HEK293 (cell line): Measurements from ENCODE around the gene LPCAT1.
A peak's percentile ranks its signal among the peaks of the same experiment; 100 is the strongest.

Source experiments
- CTCF ChIA-PET: fragments of 350-600 bp; formaldehyde crosslinking; extraction: SDS; loops from one replicate; lab custom pipeline; 2021; ENCODE audit warnings: antibody characterized with exemption; lab: Yijun Ruan, JAX
- POLR2A ChIA-PET: fragments of 300-600 bp; formaldehyde crosslinking; extraction: SDS; loops from one replicate; lab custom pipeline; 2020; ENCODE audit warnings: antibody characterized with exemption, inconsistent platforms; lab: Yijun Ruan, JAX
- H3K27ac ChIP-seq: fragments of 200-500 bp; sonication (Bioruptor generic); 2 replicates; pipeline ENCODE4 v1.5.1; 2014; ENCODE audit warnings: low read depth, low read length, control low read depth, inconsistent platforms; ENCODE audit errors: extremely low read depth
- H3K36me3 ChIP-seq, 2 experiments: fragments of 200-500 bp in 1 of 2; sonication (Bioruptor generic) in 1 of 2; 1 replicate in 1 of 2; 2 replicates in 1 of 2; pipeline ENCODE4 v1.5.1; 2014 to 2017; ENCODE audit warnings: inconsistent platforms in 2 of 2, low read length in 2 of 2; ENCODE audit not compliant: control insufficient read depth in 2 of 2, insufficient read depth in 1 of 2
- H3K4me1 ChIP-seq: fragments of 200-500 bp; sonication (Bioruptor generic); 2 replicates; pipeline ENCODE4 v1.5.1; 2014; ENCODE audit warnings: mild to moderate bottlenecking, low read length, inconsistent platforms; ENCODE audit not compliant: control insufficient read depth, insufficient read depth
- H3K4me3 ChIP-seq: 2 replicates; pipeline ENCODE4 v1.5.1; 2011; ENCODE audit warnings: low read depth, mild to moderate bottlenecking, control low read depth, low read length, moderate library complexity
- H3K9me3 ChIP-seq: fragments of 200-500 bp; sonication (Bioruptor generic); 2 replicates; pipeline ENCODE4 v1.5.1; 2014; ENCODE audit warnings: low read depth, low read length, inconsistent platforms; ENCODE audit not compliant: control insufficient read depth, insufficient read depth
- BCL11A ChIP-seq: fragments of 450-650 bp; formaldehyde crosslinking; IDR thresholded peaks from 2 replicates; pipeline ENCODE4 v1.5.1; 2016; ENCODE audit warnings: low read depth, missing biosample characterization, missing genetic modification characterization
- BCL6B ChIP-seq: fragments of 450-650 bp; formaldehyde crosslinking; IDR thresholded peaks from 2 replicates; pipeline ENCODE4 v1.5.1; 2017; ENCODE audit warnings: missing biosample characterization, missing genetic modification characterization
- GLIS1 ChIP-seq: fragments of 450-650 bp; formaldehyde crosslinking; IDR thresholded peaks from 2 replicates; pipeline ENCODE4 v1.5.1; 2016; ENCODE audit warnings: missing biosample characterization, missing genetic modification characterization
- GLIS2 ChIP-seq: fragments of 450-650 bp; formaldehyde crosslinking; IDR thresholded peaks from 2 replicates; pipeline ENCODE4 v1.5.1; 2016; ENCODE audit warnings: missing biosample characterization, missing genetic modification characterization
- KLF1 ChIP-seq: fragments of 450-650 bp; formaldehyde crosslinking; IDR thresholded peaks from 2 replicates; pipeline ENCODE4 v1.5.1; 2016; ENCODE audit warnings: missing biosample characterization, missing genetic modification characterization
- KLF9 ChIP-seq: fragments of 450-650 bp; formaldehyde crosslinking; IDR thresholded peaks from 2 replicates; pipeline ENCODE4 v1.5.1; 2016; ENCODE audit warnings: missing biosample characterization, missing genetic modification characterization, low read depth
- MYNN ChIP-seq: fragments of 450-650 bp; formaldehyde crosslinking; IDR thresholded peaks from 2 replicates; pipeline ENCODE4 v1.5.1; 2016; ENCODE audit warnings: missing biosample characterization, missing genetic modification characterization, borderline replicate concordance
- OSR2 ChIP-seq: fragments of 450-650 bp; formaldehyde crosslinking; IDR thresholded peaks from 2 replicates; pipeline ENCODE4 v1.5.1; 2016; ENCODE audit warnings: missing biosample characterization, missing genetic modification characterization
- PRDM6 ChIP-seq: fragments of 450-650 bp; formaldehyde crosslinking; IDR thresholded peaks from 2 replicates; pipeline ENCODE4 v1.5.1; 2017; ENCODE audit warnings: missing biosample characterization, missing genetic modification characterization
- SCRT1 ChIP-seq: fragments of 450-650 bp; formaldehyde crosslinking; IDR thresholded peaks from 2 replicates; pipeline ENCODE4 v1.5.1; 2016; ENCODE audit warnings: missing biosample characterization, missing genetic modification characterization, borderline replicate concordance
- SCRT2 ChIP-seq: fragments of 450-650 bp; formaldehyde crosslinking; IDR thresholded peaks from 2 replicates; pipeline ENCODE4 v1.5.1; 2016; ENCODE audit warnings: missing biosample characterization, missing genetic modification characterization
- SETDB1 ChIP-seq: IDR thresholded peaks from one replicate; pipeline ENCODE4 v1.6.1; 2017; ENCODE audit warnings: mild to moderate bottlenecking, low read length, moderate library complexity, mixed read lengths; ENCODE audit not compliant: insufficient read length
- YY2 ChIP-seq: fragments of 450-650 bp; formaldehyde crosslinking; IDR thresholded peaks from 2 replicates; pipeline ENCODE4 v1.5.1; 2016; ENCODE audit warnings: missing biosample characterization, missing genetic modification characterization
- ZFHX2 ChIP-seq: fragments of 450-650 bp; formaldehyde crosslinking; conservative IDR thresholded peaks from 2 replicates; pipeline ENCODE4 v1.5.1; 2016; ENCODE audit warnings: missing biosample characterization, missing genetic modification characterization
- ZNF121 ChIP-seq: fragments of 450-650 bp; formaldehyde crosslinking; IDR thresholded peaks from 2 replicates; pipeline ENCODE4 v1.5.1; 2016; ENCODE audit warnings: missing biosample characterization, missing genetic modification characterization
- ZNF155 ChIP-seq: fragments of 450-650 bp; formaldehyde crosslinking; IDR thresholded peaks from 2 replicates; pipeline ENCODE4 v1.5.1; 2016; ENCODE audit warnings: missing biosample characterization, missing genetic modification characterization
- ZNF19 ChIP-seq: fragments of 450-650 bp; formaldehyde crosslinking; IDR thresholded peaks from 2 replicates; pipeline ENCODE4; 2016; ENCODE audit warnings: missing biosample characterization, missing genetic modification characterization, low read depth
- ZNF24 ChIP-seq: fragments of 450-650 bp; formaldehyde crosslinking; IDR thresholded peaks from 2 replicates; pipeline ENCODE4 v1.5.1; 2016; ENCODE audit warnings: missing biosample characterization, missing genetic modification characterization
- ZNF350 ChIP-seq: fragments of 450-650 bp; formaldehyde crosslinking; IDR thresholded peaks from 2 replicates; pipeline ENCODE4 v1.5.0; 2017; ENCODE audit warnings: missing biosample characterization, mild to moderate bottlenecking, missing genetic modification characterization
- ZNF404 ChIP-seq: fragments of 450-650 bp; formaldehyde crosslinking; IDR thresholded peaks from 2 replicates; pipeline ENCODE4 v1.5.1; 2017; ENCODE audit warnings: missing biosample characterization, missing genetic modification characterization
- ZNF48 ChIP-seq: fragments of 450-650 bp; formaldehyde crosslinking; IDR thresholded peaks from 2 replicates; pipeline ENCODE4 v1.5.1; 2016; ENCODE audit warnings: missing biosample characterization, missing genetic modification characterization
- ZNF510 ChIP-seq: fragments of 450-650 bp; formaldehyde crosslinking; IDR thresholded peaks from 2 replicates; pipeline ENCODE4 v1.5.1; 2018; ENCODE audit warnings: mild to moderate bottlenecking, missing genetic modification characterization, missing biosample characterization; ENCODE audit not compliant: insufficient replicate concordance
- ZNF629 ChIP-seq: fragments of 450-650 bp; formaldehyde crosslinking; IDR thresholded peaks from 2 replicates; pipeline ENCODE4 v1.5.1; 2017; ENCODE audit warnings: missing biosample characterization, missing genetic modification characterization
- ZNF639 ChIP-seq: fragments of 450-650 bp; formaldehyde crosslinking; IDR thresholded peaks from 2 replicates; pipeline ENCODE4 v1.5.1; 2016; ENCODE audit warnings: missing biosample characterization, missing genetic modification characterization
- ZNF660 ChIP-seq: fragments of 450-650 bp; IDR thresholded peaks from 2 replicates; pipeline ENCODE4 v1.5.1; 2018; ENCODE audit warnings: missing biosample characterization, mild to moderate bottlenecking, missing genetic modification characterization
- ZNF701 ChIP-seq: fragments of 450-650 bp; formaldehyde crosslinking; IDR thresholded peaks from 2 replicates; pipeline ENCODE4 v1.5.1; 2016; ENCODE audit warnings: missing biosample characterization, missing genetic modification characterization
- ZNF768 ChIP-seq: fragments of 450-650 bp; formaldehyde crosslinking; IDR thresholded peaks from 2 replicates; pipeline ENCODE4 v1.5.1; 2018; ENCODE audit warnings: missing biosample characterization, mild to moderate bottlenecking, missing genetic modification characterization
- ZNF776 ChIP-seq: fragments of 450-650 bp; formaldehyde crosslinking; IDR thresholded peaks from 2 replicates; pipeline ENCODE4 v1.5.0; 2017; ENCODE audit warnings: missing biosample characterization, missing genetic modification characterization, borderline replicate concordance
- ZNF792 ChIP-seq: fragments of 450-650 bp; formaldehyde crosslinking; IDR thresholded peaks from 2 replicates; pipeline ENCODE4 v1.5.1; 2016; ENCODE audit warnings: missing biosample characterization, missing genetic modification characterization
- ZSCAN18 ChIP-seq: fragments of 450-650 bp; formaldehyde crosslinking; IDR thresholded peaks from 2 replicates; pipeline ENCODE4 v1.5.1; 2016; ENCODE audit warnings: missing biosample characterization, missing genetic modification characterization
- ZSCAN4 ChIP-seq: fragments of 450-650 bp; formaldehyde crosslinking; IDR thresholded peaks from 2 replicates; pipeline ENCODE4 v1.5.1; 2017; ENCODE audit warnings: missing biosample characterization, missing genetic modification characterization

LPCAT1 gene

GRCh38 chr5:1502046-1502736, 21.6 kb downstream of the LPCAT1 start (continued):
- TF ChIP-seq GLIS1 (tag by site-specific recombination), result no peak
- TF ChIP-seq ZFHX2 (tag by site-specific recombination), result no peak
- no peak for TF ChIP-seq ZNF350
- no peak for TF ChIP-seq ZNF660 (tag by site-specific recombination)
- no peak for TF ChIP-seq ZNF768 (tag by site-specific recombination)
- TF ChIP-seq ZNF629 (tag by site-specific recombination), result no peak
- no peak for TF ChIP-seq BCL6B (tag by site-specific recombination)
- no peak for TF ChIP-seq ZNF510
- peak; percentile 73 for TF ChIP-seq KLF9
- no peak for TF ChIP-seq ZNF24 (tag by site-specific recombination)
- no peak for TF ChIP-seq ZNF776 (tag by site-specific recombination)
- no peak for TF ChIP-seq SETDB1
- no peak for TF ChIP-seq ZSCAN18 (tag by site-specific recombination)
- no peak for TF ChIP-seq ZNF792 (tag by site-specific recombination)
- TF ChIP-seq ZNF19 (tag by site-specific recombination), result no peak
- TF ChIP-seq KLF1 (tag by site-specific recombination), result peak; percentile 70
- no peak for TF ChIP-seq ZSCAN4 (tag by site-specific recombination)
- no peak for TF ChIP-seq ZNF121 (tag by site-specific recombination)
- TF ChIP-seq ZNF404 (tag by site-specific recombination), result no peak

GRCh38 chr5:1501372-1502045, 22.3 kb downstream of the LPCAT1 start:
- ChIA-PET CTCF (interaction anchor here (1.0 kb wide), 1 partner anchor 154 kb away, joined by 3 read pairs; no protein-coding TSS in a partner anchor), POLR2A (interaction anchor here (0.7 to 1.2 kb wide), 2 partner anchors 22 to 157 kb away, joined by 3 to 7 read pairs; partner anchors contain the start of genes CLPTM1L and LPCAT1)
- H3K4me1 ChIP-seq, result no peaks in the 10 kb centered on the region
- no peaks in the 10 kb centered on the region for H3K9me3 ChIP-seq
- H3K36me3 ChIP-seq, result peaks cover 4 to 50% of the 10 kb centered on the region in 2 experiments; a peak in 2 of 3 replicates
- no peak overlapping the region for H3K27ac ChIP-seq
- H3K4me3 ChIP-seq, result no peak overlapping the region
- TF ChIP-seq YY2 (tag by site-specific recombination) (no peak), SCRT2 (tag by site-specific recombination) (peak; percentile 53; the same call in 1 of the 2 replicates), PRDM6 (tag by site-specific recombination) (no peak), SCRT1 (no peak), ZNF155 (tag by site-specific recombination) (no peak), GLIS2 (tag by site-specific recombination) (no peak), BCL11A (tag by site-specific recombination) (peak; percentile 100), ZNF639 (tag by site-specific recombination) (no peak), ZNF701 (no peak), ZNF48 (tag by site-specific recombination) (no peak), ZNF24 (tag by site-specific recombination) (no peak), MYNN (tag by site-specific recombination) (no peak), OSR2 (tag by site-specific recombination) (no peak)
